Endothelial cell of umbilical vein (primary cell): ENCODE measurements around the gene SPACA7. TPM values are rescaled to one million over a fixed set of nuclear protein-coding genes. Genes with fewer than 3 reads are reported as not detected.

ENCODE experiments used
- BruUV-seq: library from RNA; stranded (reverse); fragments of 400-500 nt; replicated peaks from 2 replicates; lab custom pipeline; 2021; lab: Mats Ljungman, UMichigan
- CTCF ChIA-PET: fragments of 300-600, 350-600 bp; sonication (Branson Sonifier 250); formaldehyde crosslinking; loops from one replicate; lab custom pipeline; 2021; ENCODE audit warnings: antibody characterized with exemption, inconsistent platforms; lab: Charles Lee
- POLR2A ChIA-PET: fragments of 300-600, 350-600 bp; sonication (Branson Sonifier 250); formaldehyde crosslinking; loops from one replicate; lab custom pipeline; 2021; ENCODE audit warnings: antibody characterized with exemption, inconsistent platforms; lab: Charles Lee
- DNase-seq: peaks from one replicate; pipeline ENCODE4 v3.0.0-alpha.2; 2011; ENCODE audit warnings: low read depth, low spot score
- FAIRE-seq: peaks from 2 replicates; lab custom pipeline; 2011; peaks lifted over from hg19 to GRCh38; lab: Jason Lieb, UNC
- H2AFZ ChIP-seq: 2 replicates; pipeline ENCODE4 v1.6.0; 2012; ENCODE audit warnings: low read depth, low read length, control low read depth, inconsistent platforms
- H3K27ac ChIP-seq: 2 replicates; pipeline ENCODE4 v1.5.1; 2011; ENCODE audit warnings: low read depth, mild to moderate bottlenecking, control low read depth, low read length, moderate library complexity; ENCODE audit not compliant: insufficient read depth
- H3K27me3 ChIP-seq, 2 experiments: 2 replicates each; pipeline versions ENCODE4 v1.6.0 to v1.6.1; 2011; ENCODE audit warnings: low read length in 2 of 2, mixed read lengths in 1 of 2; ENCODE audit not compliant: control insufficient read depth in 2 of 2, insufficient read depth in 2 of 2
- H3K36me3 ChIP-seq, 2 experiments: 2 replicates in 1 of 2; 3 replicates in 1 of 2; pipeline ENCODE4 v1.5.1; 2011; ENCODE audit warnings: low read length in 2 of 2, mild to moderate bottlenecking in 1 of 2, moderate library complexity in 1 of 2; ENCODE audit not compliant: control insufficient read depth in 2 of 2, insufficient read depth in 2 of 2; ENCODE audit errors: extremely low read depth in 1 of 2
- H3K4me1 ChIP-seq: 3 replicates; pipeline ENCODE4 v1.5.1; 2011; ENCODE audit warnings: mild to moderate bottlenecking, low read length; ENCODE audit not compliant: control insufficient read depth, insufficient read depth; ENCODE audit errors: extremely low read depth
- H3K4me2 ChIP-seq: 2 replicates; pipeline ENCODE4 v1.6.1; 2011; ENCODE audit warnings: low read length, control low read depth, mixed read lengths; ENCODE audit not compliant: insufficient read depth
- H3K4me3 ChIP-seq, 3 experiments: fragments of 200-600 bp in 1 of 3; sonication (generic), shearing (Covaris generic) in 1 of 3; replicated peaks in 1 of 3; 2 replicates each; pipeline ENCODE4 v1.5.1; 2011 to 2016; ENCODE audit warnings: control low read depth in 3 of 3, low read length in 3 of 3, mild to moderate bottlenecking in 2 of 3, inconsistent platforms in 1 of 3, low read depth in 1 of 3, moderate library complexity in 1 of 3; ENCODE audit not compliant: insufficient read depth in 1 of 3
- H3K79me2 ChIP-seq: 2 replicates; pipeline ENCODE4 v1.6.0; 2012; ENCODE audit warnings: low read length, inconsistent platforms; ENCODE audit not compliant: control insufficient read depth, insufficient read depth
- H3K9ac ChIP-seq: replicated peaks from 2 replicates; pipeline ENCODE3; 2011; ENCODE audit warnings: low read length, control low read depth; ENCODE audit not compliant: insufficient read depth; ENCODE audit errors: extremely low read depth
- H3K9me1 ChIP-seq: replicated peaks from 3 replicates; pipeline ENCODE4 v1.6.0; 2011; ENCODE audit warnings: mild to moderate bottlenecking, low read length; ENCODE audit not compliant: control insufficient read depth, insufficient read depth; ENCODE audit errors: extremely low read depth
- H3K9me3 ChIP-seq: replicated peaks from 2 replicates; pipeline ENCODE4 v1.5.1; 2012; ENCODE audit warnings: low read length, inconsistent platforms; ENCODE audit not compliant: control insufficient read depth, insufficient read depth
- H4K20me1 ChIP-seq: replicated peaks from 2 replicates; pipeline ENCODE3; 2011; ENCODE audit warnings: mild to moderate bottlenecking, low read length; ENCODE audit not compliant: control insufficient read depth, insufficient read depth; ENCODE audit errors: extremely low read depth
- EZH2 ChIP-seq: IDR thresholded peaks from 2 replicates; pipeline ENCODE4 v1.6.1; 2012; ENCODE audit warnings: borderline replicate concordance, low read depth, mild to moderate bottlenecking, moderate library complexity, low read length, inconsistent platforms; ENCODE audit not compliant: severe bottlenecking
- FOS ChIP-seq: IDR thresholded peaks from 2 replicates; pipeline ENCODE4 v1.6.1; 2011; ENCODE audit warnings: mild to moderate bottlenecking, low read length, moderate library complexity, borderline replicate concordance; ENCODE audit not compliant: insufficient read depth
- GATA2 ChIP-seq: IDR thresholded peaks from 2 replicates; pipeline ENCODE4 v1.7.0; 2011; ENCODE audit warnings: low read depth, mild to moderate bottlenecking, moderate library complexity, mixed read lengths, low read length; ENCODE audit not compliant: insufficient read length, insufficient read depth
- JUN ChIP-seq: IDR thresholded peaks from 2 replicates; pipeline ENCODE4 v1.6.1; 2011; ENCODE audit warnings: borderline replicate concordance, low read depth; ENCODE audit not compliant: insufficient read length, insufficient read depth
- MYC ChIP-seq: IDR thresholded peaks from one replicate; pipeline ENCODE4 v1.6.1; 2011; ENCODE audit warnings: mild to moderate bottlenecking, low read depth, low read length
- POLR2A ChIP-seq: IDR thresholded peaks from 2 replicates; pipeline ENCODE4 v1.6.1; 2012; ENCODE audit warnings: low read depth, mild to moderate bottlenecking, control low read depth, low read length
- POLR2AphosphoS5 ChIP-seq: IDR thresholded peaks from 2 replicates; pipeline ENCODE4 v1.6.1; 2012; ENCODE audit warnings: low read depth, mild to moderate bottlenecking, control low read depth, low read length, moderate library complexity; ENCODE audit not compliant: insufficient read depth
- dilution Hi-C: fragments of 300-500 bp; cut with MboI; formaldehyde crosslinking; loops from one replicate; pipeline ENCODE4 v1.15.0; 2019; ENCODE audit warnings: low sequenced_read_pairs; ENCODE audit not compliant: extremely low pct_ligation_motif_present
- intact Hi-C: fragments of 100-400 bp; cut with micrococcal nuclease; formaldehyde crosslinking; loops from one replicate; pipeline ENCODE4 v1.10.0; 2022
- polyA plus RNA-seq, 4 experiments: library from polyadenylated mRNA; depleted of rRNA in 3 of 4; stranded (reverse) in 3 of 4; unstranded in 1 of 4; fragments of >200 nt; gene quantifications; 2 replicates each; pipeline versions ENCODE4 v1.2.1 to v1.2.3, GENCODE V29; 2011 to 2012; ENCODE audit warnings: missing spikeins in 1 of 4
- total RNA-seq: library from RNA; stranded (reverse); gene quantifications from 2 replicates; pipeline ENCODE4 v1.2.3, GENCODE V29; 2021
- TF ChIP-seq, protein P1 (sequence below), 2 donors: IDR thresholded peaks; 1 replicate in 1 of 2; 2 replicates in 1 of 2; pipeline ENCODE4 v1.5.1; 2011; ENCODE audit warnings: low read length in 2 of 2, mild to moderate bottlenecking in 2 of 2, moderate library complexity in 2 of 2, control low read depth in 1 of 2, inconsistent platforms in 1 of 2, low read depth in 1 of 2; ENCODE audit not compliant: insufficient read depth in 1 of 2; ENCODE audit errors: extremely low read depth in 1 of 2
- TF ChIP-seq, protein P2 (sequence below): IDR thresholded peaks from 2 replicates; pipeline ENCODE4 v1.6.1; 2011; ENCODE audit not compliant: insufficient read depth, insufficient read length

Gene SPACA7
- total and polyA plus RNA-seq, 2 donors (not counting 3 experiments of a cell fraction or from before 2014, with no cell fraction given): not detected

DNA sequence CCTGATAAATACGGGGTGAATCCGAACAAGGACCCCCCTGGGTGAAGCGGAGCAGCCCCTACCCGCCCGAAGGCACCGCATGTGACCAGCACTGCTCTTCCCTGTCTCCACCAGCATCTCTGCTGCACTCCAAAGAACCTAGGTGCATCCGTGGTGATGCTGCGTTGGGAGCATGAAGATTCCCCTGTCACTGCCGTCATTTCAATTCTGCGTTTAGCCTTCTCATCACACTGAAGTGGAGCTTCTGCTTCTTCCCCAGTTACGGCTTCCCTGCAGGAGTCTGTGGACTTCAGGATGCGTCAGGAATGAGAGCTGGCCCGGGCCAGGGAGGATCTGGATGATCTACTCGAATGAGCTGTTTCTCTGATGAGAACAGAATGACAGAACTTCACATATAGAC, 47.9 kb downstream of the SPACA7 start:
- ChIA-PET CTCF (no interaction called here), POLR2A (no interaction called here)
- Histone ChIP-seq H4K20me1 (no peaks in the 10 kb centered on the region), H3K4me1 (no peaks in the 10 kb centered on the region), H3K79me2 (no peaks in the 10 kb centered on the region), H2AFZ (no peak overlapping the region), H3K9me1 (no peaks in the 10 kb centered on the region), H3K27ac (no peak overlapping the region), H3K4me3 (no peak overlapping the region), H3K4me2 (no peak overlapping the region), H3K9me3 (peaks cover 3% of the 10 kb centered on the region), H3K27me3 (no peaks in the 10 kb centered on the region), H3K36me3 (no peaks in the 10 kb centered on the region), H3K9ac (no peak overlapping the region)
- BruUV-seq: no TSS peak
- TF ChIP-seq JUN (no peak), FOS (no peak), POLR2AphosphoS5 (no peak), MYC (no peak), EZH2 (no peak), GATA2 (no peak), POLR2A (no peak)
- TF ChIP-seq, protein P1, sequence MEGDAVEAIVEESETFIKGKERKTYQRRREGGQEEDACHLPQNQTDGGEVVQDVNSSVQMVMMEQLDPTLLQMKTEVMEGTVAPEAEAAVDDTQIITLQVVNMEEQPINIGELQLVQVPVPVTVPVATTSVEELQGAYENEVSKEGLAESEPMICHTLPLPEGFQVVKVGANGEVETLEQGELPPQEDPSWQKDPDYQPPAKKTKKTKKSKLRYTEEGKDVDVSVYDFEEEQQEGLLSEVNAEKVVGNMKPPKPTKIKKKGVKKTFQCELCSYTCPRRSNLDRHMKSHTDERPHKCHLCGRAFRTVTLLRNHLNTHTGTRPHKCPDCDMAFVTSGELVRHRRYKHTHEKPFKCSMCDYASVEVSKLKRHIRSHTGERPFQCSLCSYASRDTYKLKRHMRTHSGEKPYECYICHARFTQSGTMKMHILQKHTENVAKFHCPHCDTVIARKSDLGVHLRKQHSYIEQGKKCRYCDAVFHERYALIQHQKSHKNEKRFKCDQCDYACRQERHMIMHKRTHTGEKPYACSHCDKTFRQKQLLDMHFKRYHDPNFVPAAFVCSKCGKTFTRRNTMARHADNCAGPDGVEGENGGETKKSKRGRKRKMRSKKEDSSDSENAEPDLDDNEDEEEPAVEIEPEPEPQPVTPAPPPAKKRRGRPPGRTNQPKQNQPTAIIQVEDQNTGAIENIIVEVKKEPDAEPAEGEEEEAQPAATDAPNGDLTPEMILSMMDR (IDR thresholded peaks at IDR 0.05; ENCODE audit: extremely low read depth in 1 of 2, insufficient read depth in 1 of 2, low read depth in 1 of 2, low read length in 2 of 2): no peak
- TF ChIP-seq, protein P2, sequence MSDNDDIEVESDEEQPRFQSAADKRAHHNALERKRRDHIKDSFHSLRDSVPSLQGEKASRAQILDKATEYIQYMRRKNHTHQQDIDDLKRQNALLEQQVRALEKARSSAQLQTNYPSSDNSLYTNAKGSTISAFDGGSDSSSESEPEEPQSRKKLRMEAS: no peak
- dilution Hi-C loops (no loop called here), intact Hi-C loops (no loop called here)
- no peak for FAIRE-seq
- no peak for DNase-seq
